NCI-H345 (cell line): Measurements from ENCODE around the gene HP1BP3.
A peak's percentile ranks its signal among the peaks of the same experiment; 100 is the strongest.
"Not testable (repeated sequence)": the region's sequence is repeated elsewhere in the genome, so short reads cannot be mapped to it uniquely, and the experiment has no call there.

Experiments
- DNase-seq: peaks from one replicate; lab custom pipeline; 2025; lab: John Stamatoyannopoulos, UW

Gene HP1BP3

GRCh38 chr1:20727746-20728316 lies 59.3 kb downstream of the HP1BP3 start:
- DNase-seq, result peak; percentile 51

- DNase-seq, result no peak
Measured at GRCh38 chr1:20726932-20727745, 60.0 kb downstream of the HP1BP3 start.

- peak; percentile 95 for DNase-seq
Measured at GRCh38 chr1:20726118-20726911, 60.8 kb downstream of the HP1BP3 start.

- DNase-seq, result no peak
Measured at GRCh38 chr1:20725189-20726117, 61.7 kb downstream of the HP1BP3 start.

- DNase-seq, result no peak
Measured at GRCh38 chr1:20724364-20725188, 62.5 kb downstream of the HP1BP3 start.

- DNase-seq, result no peak
Measured at GRCh38 chr1:20723537-20724363, 63.4 kb downstream of the HP1BP3 start.

GRCh38 chr1:20723159-20723536 lies 64.0 kb downstream of the HP1BP3 start:
- DNase-seq, result no peak

GRCh38 chr1:20721117-20722061 lies 65.7 kb downstream of the HP1BP3 start:
- DNase-seq, result no peak

- DNase-seq, result no peak
Measured at GRCh38 chr1:20720631-20721091, 66.4 kb downstream of the HP1BP3 start.

- DNase-seq, result no peak
Measured at GRCh38 chr1:20719871-20720620, 67.1 kb downstream of the HP1BP3 start.

- no peak for DNase-seq
Measured at GRCh38 chr1:20719261-20719660, 67.8 kb downstream of the HP1BP3 start.

- not testable (repeated sequence) for DNase-seq
Measured at GRCh38 chr1:20718343-20718882, 68.7 kb downstream of the HP1BP3 start.

GRCh38 chr1:20717452-20718342 lies 69.4 kb downstream of the HP1BP3 start, which contains the start of gene KIF17:
TSS of gene KIF17 (minus strand) at chr1:20718007. CDS start at chr1:20717706, 301 bp downstream.
- DNase-seq, result peak; percentile 69

GRCh38 chr1:20716232-20716631 lies 70.9 kb downstream of the HP1BP3 start:
- no peak for DNase-seq

GRCh38 chr1:20715406-20715805 lies 71.7 kb downstream of the HP1BP3 start:
- DNase-seq, result no peak

GRCh38 chr1:20713440-20713839 lies 73.7 kb downstream of the HP1BP3 start:
- DNase-seq, result no peak

GRCh38 chr1:20712215-20712577 lies 74.9 kb downstream of the HP1BP3 start:
- no peak for DNase-seq
